Measurements from ENCODE around the gene PDCD11.

Gene PDCD11

GRCh38 chr10:103431902-103432301, 35.5 kb downstream of the PDCD11 start:
- Histone ChIP-seq H3K27me3 (no peaks in the 10 kb centered on the region), H3K9me3 (no peaks in the 10 kb centered on the region), H3K27ac (no peak overlapping the region), H3K36me3 (peaks cover 18 to 95% (median 45%) of the 10 kb centered on the region in 3 donors), H3K4me3 (no peak overlapping the region), H3K4me1 (no peaks in the 10 kb centered on the region)
- intact Hi-C loops (cut with DNase I; ENCODE audit: low total_unique reads) = no loop called here
- DNase-seq = peak in 1 of 2 donors; percentile 1
- TF ChIP-seq CTCF (IDR thresholded peaks at IDR 0.05) = no peak

GRCh38 chr10:103433858-103434257, 37.4 kb downstream of the PDCD11 start:
- no peaks in the 10 kb centered on the region for H3K27me3 ChIP-seq
- peak; percentile 76 to 77 for DNase-seq
- no peaks in the 10 kb centered on the region for H3K4me1 ChIP-seq
- no peak for TF ChIP-seq CTCF (IDR thresholded peaks at IDR 0.05)
- intact Hi-C loops (cut with DNase I; ENCODE audit: low total_unique reads) = no loop called here
- no peak overlapping the region for H3K27ac ChIP-seq
- H3K9me3 ChIP-seq = no peaks in the 10 kb centered on the region
- no peak overlapping the region for H3K4me3 ChIP-seq
- H3K36me3 ChIP-seq = peaks cover 24 to 95% (median 52%) of the 10 kb centered on the region in 3 donors

GRCh38 chr10:103439776-103440175, 43.4 kb downstream of the PDCD11 start:
- Histone ChIP-seq H3K9me3 (no peaks in the 10 kb centered on the region), H3K27me3 (no peaks in the 10 kb centered on the region), H3K4me3 (no peak overlapping the region), H3K4me1 (peaks cover 0 to 28% (median 7%) of the 10 kb centered on the region in 4 donors), H3K36me3 (peaks cover 38 to 97% (median 87%) of the 10 kb centered on the region in 3 donors), H3K27ac (no peak overlapping the region)
- no peak for DNase-seq
- TF ChIP-seq CTCF (IDR thresholded peaks at IDR 0.05) = no peak
- intact Hi-C loops (cut with DNase I; ENCODE audit: low total_unique reads) = no loop called here

GRCh38 chr10:103440416-103440815, 44.0 kb downstream of the PDCD11 start:
- DNase-seq = no peak
- H3K9me3 ChIP-seq = no peaks in the 10 kb centered on the region
- intact Hi-C loops (cut with DNase I; ENCODE audit: low total_unique reads) = no loop called here
- TF ChIP-seq CTCF (IDR thresholded peaks at IDR 0.05) = no peak
- H3K27me3 ChIP-seq = no peaks in the 10 kb centered on the region
- peaks cover 44 to 100% (median 90%) of the 10 kb centered on the region in 3 donors for H3K36me3 ChIP-seq
- H3K4me1 ChIP-seq = peaks cover 0 to 34% (median 13%) of the 10 kb centered on the region in 4 donors
- H3K27ac ChIP-seq = no peak overlapping the region
- H3K4me3 ChIP-seq = no peak overlapping the region

- H3K4me1 ChIP-seq = peaks cover 0 to 42% (median 20%) of the 10 kb centered on the region in 4 donors
- no peak overlapping the region for H3K4me3 ChIP-seq
- H3K27ac ChIP-seq = peak overlapping the region in 1 of 2 donors; percentile 64
- H3K9me3 ChIP-seq = no peaks in the 10 kb centered on the region
- H3K36me3 ChIP-seq = peaks cover 47 to 97% (median 91%) of the 10 kb centered on the region in 3 donors
- H3K27me3 ChIP-seq = no peaks in the 10 kb centered on the region
- no peak for DNase-seq
- TF ChIP-seq CTCF (IDR thresholded peaks at IDR 0.05) = no peak
- intact Hi-C loops (cut with DNase I; ENCODE audit: low total_unique reads) = no loop called here
These were observed 44.8 kb downstream of the PDCD11 start for GRCh38 chr10:103441206-103441605.

- no peak for DNase-seq
- Histone ChIP-seq H3K4me1 (peaks cover 0 to 46% (median 24%) of the 10 kb centered on the region in 4 donors), H3K27ac (peak overlapping the region; percentile 36 to 64), H3K4me3 (no peak overlapping the region), H3K27me3 (no peaks in the 10 kb centered on the region), H3K36me3 (peaks cover 47 to 94% (median 88%) of the 10 kb centered on the region in 3 donors), H3K9me3 (no peaks in the 10 kb centered on the region)
- no peak for TF ChIP-seq CTCF (IDR thresholded peaks at IDR 0.05)
- intact Hi-C loops (cut with DNase I; ENCODE audit: low total_unique reads) = no loop called here
These were observed 45.2 kb downstream of the PDCD11 start for GRCh38 chr10:103441611-103442010.

Data from tibial artery (tissue), 4 donors.